GM19463 (cell line): ENCODE measurements around the gene ADCY3.
"Not testable (repeated sequence)": the region's sequence is repeated elsewhere in the genome, so short reads cannot be mapped to it uniquely, and the experiment has no call there.

Experiments used
- ATAC-seq: cut with Tn5 transposase; IDR thresholded peaks from one replicate; pipeline ENCODE4 v1.9.1; 2021; ENCODE audit warnings: mild to moderate bottlenecking, moderate library complexity; ENCODE audit not compliant: unreplicated experiment

ADCY3 gene

GRCh38 chr2:24819442-24820174 lies 100.4 kb downstream of the ADCY3 start:
- ATAC-seq: no peak

DNA sequence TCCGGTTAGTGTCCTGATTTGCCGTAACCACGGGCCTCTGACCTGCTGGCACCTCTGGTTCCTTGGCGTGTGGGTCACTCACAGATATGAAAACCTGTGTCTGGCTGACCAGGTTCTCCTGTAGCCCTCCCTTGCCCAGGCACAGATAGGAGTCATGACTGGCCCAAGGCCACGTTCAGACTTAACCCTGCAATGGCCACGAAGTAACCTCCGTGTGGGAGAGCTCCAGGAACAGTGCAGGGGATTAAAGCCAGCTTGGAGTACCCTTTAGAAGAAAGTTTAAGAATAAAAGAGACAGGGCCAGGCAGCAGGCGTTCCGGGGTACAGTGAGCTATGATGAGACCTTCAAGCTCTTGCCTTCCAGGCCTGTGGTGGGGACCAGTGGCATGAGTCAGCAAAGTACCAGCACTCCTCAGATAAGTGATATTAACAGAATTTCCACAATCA lies 101.3 kb downstream of the ADCY3 start:
- no peak for ATAC-seq

GRCh38 chr2:24816884-24817283 lies 103.2 kb downstream of the ADCY3 start:
- ATAC-seq: no peak

DNA sequence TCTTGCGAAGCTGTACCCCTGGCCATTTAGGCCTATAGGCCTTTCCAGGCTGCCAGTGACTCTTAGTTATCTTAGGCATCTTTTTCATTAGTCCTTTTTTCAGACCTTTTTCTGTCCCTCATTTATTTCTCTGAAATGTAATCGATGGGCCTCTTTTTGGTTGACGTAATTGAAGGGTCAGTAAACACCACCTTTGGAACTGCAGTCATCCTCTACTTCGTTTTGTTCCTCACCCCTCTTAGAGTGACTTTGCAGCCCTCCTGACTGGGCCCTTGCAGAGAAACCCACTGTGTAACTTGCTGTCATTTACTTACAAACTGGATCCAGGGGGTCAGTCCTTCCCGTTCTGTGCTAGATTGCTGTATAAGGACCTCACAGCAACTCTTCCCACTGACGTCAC lies 103.6 kb downstream of the ADCY3 start:
- ATAC-seq: no peak

DNA sequence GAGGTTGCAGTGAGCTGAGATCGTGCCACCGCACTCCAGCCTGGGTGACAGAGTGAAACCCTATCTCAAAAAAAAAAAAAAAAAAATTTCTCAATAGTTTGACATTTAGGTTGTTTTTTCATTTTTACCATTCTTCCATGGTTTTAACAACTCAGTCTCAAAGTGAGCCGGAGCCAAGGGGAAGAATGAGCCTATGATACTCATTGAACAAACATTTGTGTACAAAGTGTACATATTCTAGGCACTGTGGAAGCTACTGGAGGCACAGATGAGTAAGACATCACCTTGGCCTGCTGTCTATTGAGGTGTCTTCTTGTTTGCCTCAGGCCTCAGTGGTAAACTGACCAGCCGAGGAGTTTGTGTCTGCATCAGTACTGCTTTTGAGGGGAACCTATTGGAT lies 104.9 kb downstream of the ADCY3 start:
- no peak for ATAC-seq

GRCh38 chr2:24814516-24814915 lies 105.5 kb downstream of the ADCY3 start:
- no peak for ATAC-seq

DNA sequence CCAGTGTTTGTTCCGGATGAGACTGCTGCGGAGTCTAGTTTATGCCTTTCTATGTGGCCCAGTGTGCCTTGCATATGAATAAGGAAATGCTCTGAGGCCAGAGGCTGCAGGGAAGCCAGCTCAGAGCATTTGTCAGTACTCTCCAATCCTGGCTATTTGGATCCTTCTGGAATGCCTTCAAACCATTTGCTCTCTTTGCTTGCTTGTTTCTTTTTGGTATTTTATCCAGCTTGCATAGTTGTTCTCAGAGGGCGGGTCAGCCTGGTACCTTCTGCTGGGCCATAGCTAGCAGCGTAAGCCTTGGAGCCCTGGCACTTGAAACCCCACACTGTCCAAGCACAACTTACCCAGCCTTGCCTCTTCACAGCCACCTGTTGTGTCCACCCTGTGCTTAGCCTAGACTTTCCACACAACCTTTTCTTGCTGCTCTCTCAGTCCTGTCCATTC lies 106.3 kb downstream of the ADCY3 start:
- no peak for ATAC-seq

DNA sequence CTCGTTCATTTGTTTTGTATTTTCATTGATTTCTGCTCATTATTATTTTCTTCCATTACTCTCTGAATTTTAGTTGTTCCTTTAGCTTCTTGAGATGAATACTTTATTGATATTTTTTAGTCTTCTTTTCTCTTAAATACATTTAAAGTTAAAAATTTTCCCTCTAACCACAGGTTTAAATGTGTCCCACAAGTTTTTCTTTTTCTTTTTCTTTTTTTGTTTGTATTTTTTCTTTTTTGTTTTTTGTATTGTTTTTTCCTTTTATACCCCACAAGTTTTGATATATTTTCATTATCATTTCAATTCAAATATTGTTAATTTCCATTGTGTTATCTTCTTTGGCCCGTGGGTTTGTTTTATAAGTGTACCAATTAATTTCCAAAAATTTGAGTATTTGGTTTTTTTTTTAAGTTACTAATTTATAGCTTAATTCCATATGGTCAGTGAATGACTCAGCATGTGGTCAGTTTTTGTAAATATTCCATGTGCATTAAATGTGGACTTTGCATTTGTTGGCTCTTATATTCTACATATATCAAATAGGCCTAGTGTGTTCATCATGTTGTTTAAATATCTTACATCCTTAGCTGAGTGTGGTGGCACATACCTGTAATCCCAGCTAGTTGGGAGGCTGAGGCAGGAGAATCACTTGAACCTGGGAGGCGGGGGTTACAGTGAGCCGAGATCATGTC lies 110.6 kb downstream of the ADCY3 start:
- ATAC-seq: no peak

DNA sequence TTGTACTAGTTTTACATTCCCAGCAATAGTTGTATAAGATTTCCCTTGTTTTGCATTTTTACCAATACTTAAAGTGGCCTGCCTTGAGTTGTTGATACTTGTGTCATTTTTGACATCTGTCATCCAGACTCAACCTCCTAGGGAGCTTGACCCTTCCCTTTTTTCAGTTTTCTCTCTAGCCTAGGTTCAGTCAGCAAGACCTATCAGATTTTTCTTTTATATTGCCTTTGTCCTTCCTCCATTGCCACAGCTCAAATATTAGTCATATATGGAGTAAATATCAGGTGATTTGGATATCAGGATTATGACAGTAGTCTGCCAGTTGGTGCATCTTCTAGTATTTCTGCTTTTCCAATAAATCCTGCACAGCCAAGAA lies 113.4 kb downstream of the ADCY3 start:
- no peak for ATAC-seq

DNA sequence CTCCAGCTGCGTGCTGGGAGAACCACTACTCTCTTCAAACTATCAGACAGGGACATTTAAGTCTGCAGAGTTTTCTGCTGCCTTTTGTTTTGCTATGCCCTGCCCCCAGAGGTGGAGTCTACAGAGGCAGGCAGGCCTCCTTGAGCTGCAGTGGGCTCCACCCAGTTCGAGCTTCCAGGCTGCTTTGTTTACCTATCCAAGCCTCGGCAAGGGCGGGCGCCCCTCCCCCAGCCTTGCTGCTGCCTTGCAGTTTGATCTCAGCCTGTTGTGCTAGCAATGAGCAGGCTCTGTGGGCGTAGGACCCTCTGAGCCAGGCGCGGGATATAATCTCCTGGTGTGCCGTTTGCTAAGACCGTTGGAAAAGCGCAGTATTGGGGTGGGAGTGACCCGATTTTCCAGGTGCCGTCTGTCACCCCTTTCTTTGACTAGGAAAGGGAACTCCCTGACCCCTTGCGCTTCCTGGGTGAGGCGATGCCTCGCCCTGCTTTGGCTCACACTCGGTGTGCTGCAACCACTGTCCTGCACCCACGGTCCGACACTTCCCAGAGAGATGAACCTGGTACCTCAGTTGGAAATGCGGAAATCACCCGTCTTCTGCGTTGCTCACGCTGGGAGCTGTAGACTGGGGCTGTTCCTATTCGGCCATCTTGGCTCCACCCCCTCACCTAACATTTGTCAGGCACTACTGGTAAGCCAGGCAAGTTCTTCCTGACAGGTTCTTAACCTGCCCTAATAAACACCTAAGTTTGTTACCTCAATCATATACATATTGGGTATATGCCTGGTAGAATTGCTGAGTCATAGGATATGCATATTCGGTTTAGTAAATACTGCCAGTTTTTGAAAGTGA lies 114.0 kb downstream of the ADCY3 start:
- not testable (repeated sequence) for ATAC-seq

- ATAC-seq: not testable (repeated sequence)
Observed at GRCh38 chr2:24800487-24800886, 119.5 kb downstream of the ADCY3 start.

DNA sequence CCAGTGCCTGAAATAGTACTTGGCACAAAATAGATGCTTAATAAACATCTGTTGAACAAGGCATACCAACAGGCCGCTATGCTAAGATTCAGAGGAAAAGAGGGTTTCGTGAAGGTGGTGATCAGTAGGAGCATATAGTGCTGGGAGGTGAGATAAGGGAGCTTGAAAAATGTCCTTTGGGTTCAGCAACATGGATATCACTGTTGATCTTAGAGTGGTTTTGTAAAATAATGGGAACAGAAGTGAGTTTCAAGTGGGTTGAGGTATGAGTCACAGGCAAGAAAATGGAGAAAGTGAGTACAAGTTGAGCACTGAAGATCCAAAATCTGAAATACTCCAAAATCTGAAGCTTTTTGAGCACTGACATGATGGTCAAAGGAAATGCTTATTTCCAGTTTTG lies 122.4 kb downstream of the ADCY3 start:
- no peak for ATAC-seq

DNA sequence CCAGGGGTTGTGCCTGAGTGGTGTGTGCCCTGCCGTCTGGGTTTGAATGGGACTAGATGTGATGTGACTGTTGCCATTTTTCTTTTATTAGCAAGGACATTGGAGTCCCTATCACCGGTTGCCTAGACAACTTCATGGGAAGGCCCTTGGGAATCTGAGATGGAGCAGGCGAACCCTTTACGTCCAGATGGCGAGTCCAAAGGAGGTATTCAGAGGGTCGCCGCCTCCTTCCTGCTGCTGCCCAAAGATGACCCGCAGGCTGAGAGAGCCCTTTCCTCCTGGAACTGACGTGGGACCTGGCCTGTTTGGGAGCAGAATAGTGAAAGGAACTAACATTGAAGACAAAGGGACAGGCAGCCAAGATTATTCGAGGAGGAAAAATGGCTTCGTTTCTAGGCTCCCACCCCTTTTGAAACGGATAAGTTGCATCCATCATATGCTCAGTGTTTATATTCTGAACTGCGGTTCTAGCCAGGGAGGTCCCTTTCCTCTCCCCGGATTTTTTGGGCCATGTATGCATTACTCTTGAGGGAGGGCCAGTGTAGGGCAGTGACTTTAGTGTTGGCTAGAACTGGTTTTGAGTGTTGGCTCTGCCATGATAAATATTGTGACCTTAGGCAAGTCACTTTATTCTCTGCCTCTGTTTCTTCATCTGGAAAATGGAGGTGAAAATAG lies 126.1 kb downstream of the ADCY3 start:
- ATAC-seq: no peak

GRCh38 chr2:24792874-24793760 lies 126.9 kb downstream of the ADCY3 start, which contains the start of the genes CENPO and PTRHD1:
Gene CENPO (plus strand): TSS chr2:24793425. CDS start chr2:24793920, 495 bp downstream.
Gene PTRHD1 (minus strand): TSS chr2:24793391. CDS start chr2:24793377, 14 bp downstream.
- peak; percentile 94 for ATAC-seq

GRCh38 chr2:24792542-24792873 lies 127.5 kb downstream of the ADCY3 start:
- no peak for ATAC-seq

DNA sequence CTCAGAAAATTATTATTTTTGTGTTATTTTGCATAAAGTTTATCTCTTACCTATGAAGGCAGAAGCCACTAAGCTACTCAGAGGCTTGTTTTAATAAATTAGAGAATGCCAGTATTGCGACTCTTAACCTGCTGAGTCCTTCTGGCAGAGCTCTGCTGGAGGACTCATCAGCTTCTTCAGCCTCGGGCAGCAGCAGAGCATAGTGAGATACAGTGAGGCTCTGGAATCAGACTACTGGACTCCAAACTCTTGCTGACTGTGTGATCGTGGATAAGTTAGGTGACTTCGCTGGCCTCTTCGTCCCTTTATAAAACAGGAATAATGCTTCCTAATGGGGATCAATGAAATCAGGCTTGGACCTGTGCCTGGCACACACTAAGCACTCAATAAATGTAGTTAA lies 128.6 kb downstream of the ADCY3 start:
- no peak for ATAC-seq

- ATAC-seq: no peak
Observed at GRCh38 chr2:24788816-24789215, 131.2 kb downstream of the ADCY3 start.

DNA sequence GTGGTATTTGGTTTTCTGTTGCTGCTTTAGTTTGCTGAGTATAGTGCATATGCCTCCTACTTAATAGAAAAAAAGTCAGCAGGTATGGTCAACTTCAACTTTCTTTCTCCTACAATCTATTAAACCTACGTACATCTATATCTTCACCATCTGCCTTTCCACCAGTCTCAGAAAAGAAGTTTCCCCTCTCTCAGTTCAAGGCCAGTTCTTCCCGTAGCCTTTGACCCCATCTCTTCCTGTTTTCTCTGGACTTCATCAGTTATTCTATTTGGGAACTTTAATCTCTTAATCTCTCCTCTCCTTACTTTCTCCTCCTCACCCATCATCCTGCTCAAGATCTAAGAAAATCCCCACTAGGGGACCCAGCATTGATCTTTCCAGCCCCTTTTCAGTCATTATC lies 132.5 kb downstream of the ADCY3 start:
- ATAC-seq: no peak

- ATAC-seq: peak; percentile 79
Observed at GRCh38 chr2:24785671-24786321, 134.2 kb downstream of the ADCY3 start.
